Measurements from ENCODE around the gene RPS25. TPM values are rescaled to one million over a fixed set of nuclear protein-coding genes. Genes with fewer than 3 reads are reported as not detected.

The RPS25 gene
- total RNA-seq, 1 donor from 2014 or later: 949 TPM

GRCh38 chr11:119054418-119054817, 36.3 kb upstream of the RPS25 start:
- Mint-ChIP-seq H3K4me3 (ENCODE audit: unreplicated experiment) (no peak overlapping the region), H3K27me3 (ENCODE audit: unreplicated experiment) (no peaks in the 10 kb centered on the region), H3K36me3 (ENCODE audit: unreplicated experiment) (peaks cover 42% of the 10 kb centered on the region), H3K9me3 (ENCODE audit: unreplicated experiment) (no peaks in the 10 kb centered on the region), H3K4me1 (ENCODE audit: unreplicated experiment) (peaks cover 24% of the 10 kb centered on the region), H3K27ac (ENCODE audit: unreplicated experiment) (no peak overlapping the region)
- DNase-seq (ENCODE audit: extremely low spot score, unreplicated experiment): no peak
- TF ChIP-seq, protein P1, sequence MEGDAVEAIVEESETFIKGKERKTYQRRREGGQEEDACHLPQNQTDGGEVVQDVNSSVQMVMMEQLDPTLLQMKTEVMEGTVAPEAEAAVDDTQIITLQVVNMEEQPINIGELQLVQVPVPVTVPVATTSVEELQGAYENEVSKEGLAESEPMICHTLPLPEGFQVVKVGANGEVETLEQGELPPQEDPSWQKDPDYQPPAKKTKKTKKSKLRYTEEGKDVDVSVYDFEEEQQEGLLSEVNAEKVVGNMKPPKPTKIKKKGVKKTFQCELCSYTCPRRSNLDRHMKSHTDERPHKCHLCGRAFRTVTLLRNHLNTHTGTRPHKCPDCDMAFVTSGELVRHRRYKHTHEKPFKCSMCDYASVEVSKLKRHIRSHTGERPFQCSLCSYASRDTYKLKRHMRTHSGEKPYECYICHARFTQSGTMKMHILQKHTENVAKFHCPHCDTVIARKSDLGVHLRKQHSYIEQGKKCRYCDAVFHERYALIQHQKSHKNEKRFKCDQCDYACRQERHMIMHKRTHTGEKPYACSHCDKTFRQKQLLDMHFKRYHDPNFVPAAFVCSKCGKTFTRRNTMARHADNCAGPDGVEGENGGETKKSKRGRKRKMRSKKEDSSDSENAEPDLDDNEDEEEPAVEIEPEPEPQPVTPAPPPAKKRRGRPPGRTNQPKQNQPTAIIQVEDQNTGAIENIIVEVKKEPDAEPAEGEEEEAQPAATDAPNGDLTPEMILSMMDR (IDR thresholded peaks at IDR 0.05): no peak

GRCh38 chr11:119052163-119052814, 34.1 kb upstream of the RPS25 start:
- Mint-ChIP-seq H3K27me3 (ENCODE audit: unreplicated experiment) (no peaks in the 10 kb centered on the region), H3K4me1 (ENCODE audit: unreplicated experiment) (peaks cover 13% of the 10 kb centered on the region), H3K4me3 (ENCODE audit: unreplicated experiment) (no peak overlapping the region), H3K36me3 (ENCODE audit: unreplicated experiment) (peaks cover 57% of the 10 kb centered on the region), H3K27ac (ENCODE audit: unreplicated experiment) (no peak overlapping the region), H3K9me3 (ENCODE audit: unreplicated experiment) (no peaks in the 10 kb centered on the region)
- TF ChIP-seq, protein P1 (IDR thresholded peaks at IDR 0.05): no peak
- no peak for DNase-seq (ENCODE audit: extremely low spot score, unreplicated experiment)

DNA sequence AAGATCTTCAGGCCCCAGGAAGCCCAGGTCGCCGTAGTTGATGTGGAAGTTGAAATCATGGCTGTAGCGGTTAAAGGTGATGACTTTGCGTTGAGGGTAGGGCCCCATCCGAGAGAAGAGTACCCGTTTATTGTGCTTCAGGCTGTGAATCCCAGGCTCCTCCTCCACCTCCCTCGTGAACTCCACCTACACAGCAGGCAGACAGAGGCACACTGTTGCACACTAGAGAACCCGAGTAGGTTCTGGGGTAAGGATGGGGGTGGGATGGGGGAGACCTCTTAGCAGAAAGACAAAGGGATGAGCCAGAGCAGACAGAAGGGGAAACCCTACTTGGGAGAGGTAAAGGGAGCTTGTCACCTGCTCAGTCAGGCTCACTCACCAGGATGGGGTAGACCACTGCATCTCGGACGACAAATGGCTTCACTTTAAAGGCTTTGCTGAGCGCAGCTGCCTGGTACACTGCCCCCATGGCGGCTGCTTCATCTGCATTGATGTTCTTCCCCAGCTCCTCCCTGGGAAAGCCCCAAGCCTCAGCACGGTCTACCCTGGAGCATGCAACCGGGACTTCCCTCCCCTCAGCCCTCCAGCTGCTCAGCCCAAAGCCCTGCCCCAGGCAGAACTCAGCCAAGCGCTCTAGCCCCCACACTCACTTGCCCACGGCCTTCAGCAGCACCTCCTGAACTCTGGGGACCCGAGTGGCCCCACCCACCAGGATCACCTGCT, 33.5 kb upstream of the RPS25 start:
- Mint-ChIP-seq H3K4me1 (ENCODE audit: unreplicated experiment) (peaks cover 13% of the 10 kb centered on the region), H3K27me3 (ENCODE audit: unreplicated experiment) (no peaks in the 10 kb centered on the region), H3K27ac (ENCODE audit: unreplicated experiment) (no peak overlapping the region), H3K36me3 (ENCODE audit: unreplicated experiment) (peaks cover 60% of the 10 kb centered on the region), H3K9me3 (ENCODE audit: unreplicated experiment) (no peaks in the 10 kb centered on the region), H3K4me3 (ENCODE audit: unreplicated experiment) (no peak overlapping the region)
- DNase-seq (ENCODE audit: extremely low spot score, unreplicated experiment): no peak
- TF ChIP-seq, protein P1 (IDR thresholded peaks at IDR 0.05): no peak

GRCh38 chr11:119049081-119049480, 30.9 kb upstream of the RPS25 start:
- no peaks in the 10 kb centered on the region for H3K9me3 Mint-ChIP-seq (ENCODE audit: unreplicated experiment)
- peaks cover 65% of the 10 kb centered on the region for H3K36me3 Mint-ChIP-seq (ENCODE audit: unreplicated experiment)
- TF ChIP-seq, protein P1 (IDR thresholded peaks at IDR 0.05): no peak
- no peaks in the 10 kb centered on the region for H3K27me3 Mint-ChIP-seq (ENCODE audit: unreplicated experiment)
- H3K4me3 Mint-ChIP-seq (ENCODE audit: unreplicated experiment): no peak overlapping the region
- no peak overlapping the region for H3K27ac Mint-ChIP-seq (ENCODE audit: unreplicated experiment)
- no peak for DNase-seq (ENCODE audit: extremely low spot score, unreplicated experiment)
- H3K4me1 Mint-ChIP-seq (ENCODE audit: unreplicated experiment): no peaks in the 10 kb centered on the region

DNA sequence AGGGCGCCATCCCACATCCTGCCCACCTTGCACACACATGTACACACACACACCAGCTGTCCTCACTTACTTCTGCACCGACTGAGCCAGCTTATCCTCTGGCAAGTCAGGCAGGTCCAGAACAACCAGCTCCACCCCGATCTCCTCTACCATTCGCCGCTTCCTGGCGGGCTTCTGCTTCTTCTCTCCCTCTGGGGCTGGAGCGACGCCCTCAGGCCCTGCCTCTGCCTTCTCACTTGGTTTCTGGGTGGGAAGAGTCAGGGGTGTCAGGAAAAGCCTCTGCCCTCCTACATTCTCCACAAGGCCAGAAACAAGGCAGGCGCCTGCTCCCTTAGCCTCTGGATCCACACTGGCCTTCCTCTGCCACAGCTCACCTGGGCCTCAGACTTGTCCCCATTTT, 30.5 kb upstream of the RPS25 start:
- no peak overlapping the region for H3K4me3 Mint-ChIP-seq (ENCODE audit: unreplicated experiment)
- H3K9me3 Mint-ChIP-seq (ENCODE audit: unreplicated experiment): no peaks in the 10 kb centered on the region
- no peak for DNase-seq (ENCODE audit: extremely low spot score, unreplicated experiment)
- no peaks in the 10 kb centered on the region for H3K4me1 Mint-ChIP-seq (ENCODE audit: unreplicated experiment)
- H3K27me3 Mint-ChIP-seq (ENCODE audit: unreplicated experiment): no peaks in the 10 kb centered on the region
- TF ChIP-seq, protein P1 (IDR thresholded peaks at IDR 0.05): no peak
- H3K27ac Mint-ChIP-seq (ENCODE audit: unreplicated experiment): no peak overlapping the region
- peaks cover 62% of the 10 kb centered on the region for H3K36me3 Mint-ChIP-seq (ENCODE audit: unreplicated experiment)

All from osteocyte (in vitro differentiated cells).